MCF 10A (cell line): ENCODE measurements around the gene PDIA5. TPM values are rescaled to one million over a fixed set of nuclear protein-coding genes. Genes with fewer than 3 reads are reported as not detected.
A peak's percentile ranks its signal among the peaks of the same experiment; 100 is the strongest.

Experiments used
- BruUV-seq: library from RNA; stranded (reverse); fragments of 400-500 nt; replicated peaks from 2 replicates; lab custom pipeline; 2021; lab: Mats Ljungman, UMichigan
- CTCF ChIA-PET: fragments of 300-600 bp; sonication (Branson Sonifier 250); formaldehyde crosslinking; extraction: SDS; loops from one replicate; lab custom pipeline; 2021; ENCODE audit warnings: antibody characterized with exemption, inconsistent platforms; lab: Yijun Ruan, JAX
- POLR2A ChIA-PET: fragments of 300-600, 350-650 bp; sonication (Branson Sonifier 250); formaldehyde crosslinking; extraction: SDS; loops from one replicate; lab custom pipeline; 2020; ENCODE audit warnings: antibody characterized with exemption, inconsistent platforms; lab: Yijun Ruan, JAX
- DNase-seq: peaks from one replicate; pipeline ENCODE4 v3.0.0-alpha.2; 2018; ENCODE audit not compliant: unreplicated experiment
- H3K27ac Mint-ChIP-seq: one replicate; pipeline ENCODE4 v1.8.0; 2022; ENCODE audit warnings: mild to moderate bottlenecking, low read depth, mixed read lengths; ENCODE audit not compliant: unreplicated experiment
- H3K27me3 Mint-ChIP-seq: one replicate; pipeline ENCODE4 v1.8.0; 2022; ENCODE audit warnings: mixed read lengths; ENCODE audit not compliant: insufficient read depth, unreplicated experiment
- H3K36me3 Mint-ChIP-seq: one replicate; pipeline ENCODE4 v1.8.0; 2022; ENCODE audit warnings: mild to moderate bottlenecking, moderate library complexity, mixed read lengths; ENCODE audit not compliant: insufficient read depth, unreplicated experiment
- H3K4me1 Mint-ChIP-seq: one replicate; pipeline ENCODE4 v1.8.0; 2022; ENCODE audit warnings: mixed read lengths; ENCODE audit not compliant: insufficient read depth, unreplicated experiment
- H3K4me3 Mint-ChIP-seq: one replicate; pipeline ENCODE4 v1.8.0; 2022; ENCODE audit warnings: mild to moderate bottlenecking, moderate library complexity, mixed read lengths; ENCODE audit not compliant: unreplicated experiment
- H3K9me3 Mint-ChIP-seq: one replicate; pipeline ENCODE4 v1.8.0; 2022; ENCODE audit warnings: mixed read lengths; ENCODE audit not compliant: unreplicated experiment
- CTCF ChIP-seq: fragments of 200-600 bp; IDR thresholded peaks from one replicate; pipeline ENCODE4 v1.8.0; 2022; ENCODE audit warnings: antibody characterized with exemption, mild to moderate bottlenecking; ENCODE audit not compliant: unreplicated experiment
- intact Hi-C: fragments of 100-400 bp; cut with micrococcal nuclease; formaldehyde crosslinking; loops from 2 replicates; pipeline ENCODE4 v1.14.1; 2022
- total RNA-seq: library from RNA; stranded (reverse); gene quantifications from 2 replicates; pipeline ENCODE4 v1.2.3, GENCODE V29; 2022

PDIA5 gene
- total RNA-seq, 1 experiment from 2014 or later, result 47.7 TPM

DNA sequence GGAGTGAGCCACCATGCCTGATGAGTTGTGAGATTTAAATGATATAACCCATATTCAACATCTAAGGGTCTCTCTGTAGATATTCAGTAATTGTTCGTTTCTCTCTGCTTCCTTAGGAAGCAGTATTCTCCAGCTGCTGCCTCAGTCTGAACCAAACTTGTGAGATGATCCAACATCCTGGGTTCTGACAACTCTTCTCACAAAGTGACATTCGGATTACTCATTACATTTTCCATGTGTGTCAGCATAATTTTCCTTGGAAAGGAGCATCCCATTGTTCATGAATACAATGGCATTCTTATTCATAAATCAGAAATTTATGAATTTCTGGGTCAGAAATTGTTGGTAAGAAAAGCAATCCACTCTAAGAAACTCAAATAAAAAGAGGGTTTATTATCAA lies 119.9 kb downstream of the PDIA5 start:
- DNase-seq, result no peak
- ChIA-PET CTCF (no interaction called here), POLR2A (interaction anchor here (1.1 kb wide), 1 partner anchor 416 kb away, joined by 3 read pairs; no protein-coding TSS in a partner anchor)
- intact Hi-C loops, result no loop called here
- H3K27ac Mint-ChIP-seq, result no peak overlapping the region
- H3K9me3 Mint-ChIP-seq, result no peaks in the 10 kb centered on the region
- no peak for TF ChIP-seq CTCF
- no TSS peak for BruUV-seq
- no peaks in the 10 kb centered on the region for H3K4me1 Mint-ChIP-seq
- H3K27me3 Mint-ChIP-seq, result no peaks in the 10 kb centered on the region
- no peak overlapping the region for H3K4me3 Mint-ChIP-seq
- no peaks in the 10 kb centered on the region for H3K36me3 Mint-ChIP-seq

GRCh38 chr3:123188058-123188457 lies 121.2 kb downstream of the PDIA5 start:
- ChIA-PET POLR2A (no interaction called here), CTCF (interaction anchor here (0.7 kb wide), 1 partner anchor 84 kb away, joined by 3 read pairs; no protein-coding TSS in a partner anchor)
- BruUV-seq, result no TSS peak
- no peak for TF ChIP-seq CTCF
- peak; percentile 17 for DNase-seq
- Mint-ChIP-seq H3K4me1 (no peaks in the 10 kb centered on the region), H3K27me3 (no peaks in the 10 kb centered on the region), H3K9me3 (no peaks in the 10 kb centered on the region), H3K4me3 (no peak overlapping the region), H3K27ac (no peak overlapping the region), H3K36me3 (no peaks in the 10 kb centered on the region)
- intact Hi-C loops, result no loop called here

- peaks cover under 1% of the 10 kb centered on the region for H3K9me3 Mint-ChIP-seq
- H3K4me1 Mint-ChIP-seq, result no peaks in the 10 kb centered on the region
- POLR2A ChIA-PET, result interaction anchor here (0.8 to 2.1 kb wide), 2 partner anchors 8 to 26 kb away, joined by 4 to 8 read pairs; partner anchors contain the start of gene SEC22A
- intact Hi-C loops, result no loop called here
- DNase-seq, result no peak
- no peaks in the 10 kb centered on the region for H3K36me3 Mint-ChIP-seq
- no peaks in the 10 kb centered on the region for H3K27me3 Mint-ChIP-seq
- H3K27ac Mint-ChIP-seq, result no peak overlapping the region
- CTCF ChIA-PET, result no interaction called here
- no peak for TF ChIP-seq CTCF
- BruUV-seq, result no TSS peak
- no peak overlapping the region for H3K4me3 Mint-ChIP-seq
Measured at GRCh38 chr3:123193448-123194101, 126.8 kb downstream of the PDIA5 start.

DNA sequence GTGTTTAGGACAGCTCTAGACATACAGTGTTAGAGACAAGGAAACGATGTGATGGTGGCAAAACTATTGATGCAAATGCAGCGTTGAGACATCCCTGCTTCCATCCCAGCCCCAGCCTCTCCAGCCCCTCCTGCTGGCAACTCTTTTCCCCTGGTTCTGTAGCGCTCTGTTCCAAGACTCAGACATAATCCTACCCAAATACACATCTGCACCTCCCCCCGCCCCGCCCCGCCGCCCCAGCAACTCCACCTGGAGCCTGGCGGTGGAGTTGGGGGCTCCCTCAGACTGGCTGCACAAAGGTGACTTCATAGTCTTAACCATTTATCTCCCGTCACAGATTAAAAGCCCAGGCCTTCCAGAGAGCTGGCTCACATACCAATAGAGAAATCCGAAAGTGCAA lies 127.7 kb downstream of the PDIA5 start:
- CTCF ChIA-PET, result interaction anchor here (0.6 to 1.1 kb wide), 2 partner anchors 14 to 35 kb away, joined by 3 to 6 read pairs; no protein-coding TSS in a partner anchor
- Mint-ChIP-seq H3K4me1 (no peaks in the 10 kb centered on the region), H3K36me3 (no peaks in the 10 kb centered on the region), H3K27me3 (no peaks in the 10 kb centered on the region), H3K27ac (no peak overlapping the region), H3K9me3 (peaks cover 6% of the 10 kb centered on the region), H3K4me3 (no peak overlapping the region)
- POLR2A ChIA-PET, result no interaction called here
- BruUV-seq, result no TSS peak
- DNase-seq, result no peak
- peak; percentile 8 for TF ChIP-seq CTCF
- intact Hi-C loops, result no loop called here
